ENCODE data around the gene ECE2. TPM values are rescaled to one million over a fixed set of nuclear protein-coding genes. Genes with fewer than 3 reads are reported as not detected.

ECE2 gene
- total RNA-seq, 2 donors from 2014 or later: not detected

DNA sequence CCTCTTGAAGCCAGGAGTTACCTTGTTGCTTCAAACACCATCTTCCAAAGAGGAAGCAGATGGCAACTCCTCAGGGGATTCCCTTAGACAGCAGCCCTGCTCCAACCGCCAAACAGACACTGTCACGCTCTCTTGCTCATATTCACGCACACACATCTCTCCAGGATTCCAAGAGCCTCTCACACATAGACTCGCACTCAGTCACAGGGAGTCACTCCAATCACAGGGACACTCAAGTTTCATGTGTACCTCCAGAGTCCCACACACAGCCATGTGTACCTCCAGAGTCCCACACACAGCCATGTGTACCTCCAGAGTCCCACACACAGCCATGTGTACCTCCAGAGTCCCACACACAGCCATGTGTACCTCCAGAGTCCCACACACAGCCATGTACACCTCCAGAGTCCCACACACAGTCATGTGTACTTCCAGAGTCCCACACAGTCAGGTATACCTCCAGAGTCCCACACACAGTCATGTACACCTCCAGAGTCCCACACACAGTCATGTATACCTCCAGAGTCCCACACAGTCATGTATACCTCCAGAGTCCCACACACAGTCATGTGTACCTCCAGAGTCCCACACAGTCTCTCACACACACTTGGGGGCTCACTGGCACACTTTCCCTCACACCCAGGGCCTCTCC lies 40.3 kb upstream of the ECE2 start:
- Mint-ChIP-seq H3K4me3 (no peak overlapping the region), H3K9me3 (no peaks in the 10 kb centered on the region), H3K36me3 (ENCODE audit: insufficient read depth in 2 of 2) (no peaks in the 10 kb centered on the region), H3K4me1 (ENCODE audit: low read depth) (peaks cover 7% of the 10 kb centered on the region), H3K27ac (no peak overlapping the region), H3K27me3 (ENCODE audit: low read depth) (peaks cover 21% of the 10 kb centered on the region)
- DNase-seq (no peak), ATAC-seq (replicated peaks in 1 of 2) (no peak)

- Mint-ChIP-seq H3K4me3 (no peak overlapping the region), H3K36me3 (ENCODE audit: insufficient read depth in 2 of 2) (no peaks in the 10 kb centered on the region), H3K9me3 (no peaks in the 10 kb centered on the region), H3K27ac (no peak overlapping the region), H3K27me3 (ENCODE audit: low read depth) (peaks cover 19% of the 10 kb centered on the region), H3K4me1 (ENCODE audit: low read depth) (peaks cover 7% of the 10 kb centered on the region)
- DNase-seq (no peak), ATAC-seq (replicated peaks in 1 of 2) (no peak)
Observed at GRCh38 chr3:184236033-184236410, 39.8 kb upstream of the ECE2 start.

- H3K27ac Mint-ChIP-seq: no peak overlapping the region
- no peaks in the 10 kb centered on the region for H3K9me3 Mint-ChIP-seq
- DNase-seq (no peak), ATAC-seq (replicated peaks in 1 of 2) (no peak)
- H3K27me3 Mint-ChIP-seq (ENCODE audit: low read depth): peaks cover 12% of the 10 kb centered on the region
- peaks cover 7% of the 10 kb centered on the region for H3K4me1 Mint-ChIP-seq (ENCODE audit: low read depth)
- H3K36me3 Mint-ChIP-seq (ENCODE audit: insufficient read depth in 2 of 2): no peaks in the 10 kb centered on the region
- H3K4me3 Mint-ChIP-seq: no peak overlapping the region
Observed at GRCh38 chr3:184236636-184237035, 39.2 kb upstream of the ECE2 start.

DNA sequence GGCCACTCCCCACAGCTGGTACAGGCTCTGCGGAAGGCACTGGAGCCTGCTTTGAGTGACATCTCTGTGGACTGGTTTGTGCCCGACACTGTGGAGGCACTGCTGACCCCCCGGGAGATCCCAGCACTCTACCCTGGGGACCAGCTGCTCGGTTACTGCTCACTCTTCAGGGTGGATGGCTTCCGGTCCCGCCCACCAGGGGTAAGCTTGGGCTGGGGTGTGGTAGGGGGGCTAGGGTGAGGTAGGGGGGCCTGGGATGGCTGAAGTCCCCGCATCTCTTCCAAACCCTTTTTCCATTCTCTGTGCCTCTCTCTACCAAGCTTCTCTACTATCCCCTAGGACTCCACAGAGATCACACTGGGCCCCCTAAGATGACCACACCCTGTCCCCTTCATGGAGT lies 38.6 kb upstream of the ECE2 start:
- Mint-ChIP-seq H3K27ac (no peak overlapping the region), H3K9me3 (no peaks in the 10 kb centered on the region), H3K36me3 (ENCODE audit: insufficient read depth in 2 of 2) (no peaks in the 10 kb centered on the region), H3K4me1 (ENCODE audit: low read depth) (peaks cover 7% of the 10 kb centered on the region), H3K4me3 (no peak overlapping the region), H3K27me3 (ENCODE audit: low read depth) (peaks cover 7% of the 10 kb centered on the region)
- DNase-seq: no peak
- ATAC-seq (replicated peaks in 1 of 2): no peak

GRCh38 chr3:184237807-184238206 lies 38.0 kb upstream of the ECE2 start:
- Mint-ChIP-seq H3K9me3 (no peaks in the 10 kb centered on the region), H3K27ac (no peak overlapping the region), H3K4me1 (ENCODE audit: low read depth) (peaks cover 7% of the 10 kb centered on the region), H3K4me3 (no peak overlapping the region), H3K36me3 (ENCODE audit: insufficient read depth in 2 of 2) (peaks cover under 1 to 2% of the 10 kb centered on the region in 2 donors), H3K27me3 (ENCODE audit: low read depth) (peaks cover under 1% of the 10 kb centered on the region)
- DNase-seq (no peak), ATAC-seq (replicated peaks in 1 of 2) (no peak)

DNA sequence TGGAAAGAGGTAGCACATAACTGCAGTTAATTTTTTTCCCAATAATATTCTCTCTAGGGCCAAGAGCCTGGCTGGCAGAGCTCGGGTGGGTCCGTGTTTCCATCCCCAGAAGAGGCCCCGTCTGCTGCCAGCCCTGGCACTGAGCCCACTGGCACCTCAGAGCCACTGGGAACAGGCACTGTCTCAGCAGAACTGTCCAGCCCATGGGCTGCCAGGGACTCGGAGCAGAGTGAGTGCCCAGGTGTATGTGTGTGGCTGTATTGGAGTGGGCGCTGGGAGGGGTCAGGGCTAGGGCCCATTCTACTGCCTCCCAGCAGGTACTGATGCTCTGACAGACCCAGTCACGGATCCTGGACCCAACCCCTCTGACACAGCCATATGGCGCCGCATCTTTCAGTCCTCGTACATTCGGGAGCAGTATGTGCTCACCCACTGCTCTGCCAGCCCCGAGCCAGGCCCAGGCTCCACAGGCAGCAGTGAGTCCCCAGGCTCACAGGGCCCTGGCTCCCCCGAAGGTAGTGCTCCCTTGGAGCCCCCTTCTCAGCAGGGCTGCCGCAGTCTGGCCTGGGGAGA lies 37.5 kb upstream of the ECE2 start:
- H3K27me3 Mint-ChIP-seq (ENCODE audit: low read depth): no peaks in the 10 kb centered on the region
- H3K4me1 Mint-ChIP-seq (ENCODE audit: low read depth): peaks cover 7% of the 10 kb centered on the region
- H3K36me3 Mint-ChIP-seq (ENCODE audit: insufficient read depth in 2 of 2): peaks cover 2 to 3% of the 10 kb centered on the region in 2 donors
- H3K9me3 Mint-ChIP-seq: no peaks in the 10 kb centered on the region
- no peak for DNase-seq
- ATAC-seq (replicated peaks in 1 of 2): no peak
- H3K27ac Mint-ChIP-seq: no peak overlapping the region
- H3K4me3 Mint-ChIP-seq: no peak overlapping the region

DNA sequence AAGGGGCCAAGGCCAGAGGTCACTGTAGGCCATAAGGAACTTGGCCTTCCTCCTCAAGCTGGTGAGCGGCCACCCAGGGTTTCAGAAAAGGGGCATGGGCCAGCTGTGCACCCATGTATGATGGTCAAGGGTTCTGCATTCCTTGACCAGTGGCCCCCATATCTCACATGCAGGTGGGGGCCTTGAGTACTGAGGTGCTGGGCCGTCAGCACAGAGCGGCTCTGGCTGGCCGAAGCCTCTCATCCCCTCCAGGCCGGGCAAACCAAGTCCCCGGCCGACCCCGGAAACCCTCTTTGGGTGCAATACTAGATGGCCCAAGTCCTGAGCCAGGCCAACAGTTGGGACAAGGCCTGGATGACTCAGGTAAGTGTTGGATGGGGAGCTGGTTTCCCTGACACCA lies 36.6 kb upstream of the ECE2 start:
- no peak for DNase-seq

GRCh38 chr3:184239708-184240107 lies 36.1 kb upstream of the ECE2 start:
- Mint-ChIP-seq H3K4me1 (ENCODE audit: low read depth) (peaks cover 7% of the 10 kb centered on the region), H3K36me3 (ENCODE audit: insufficient read depth in 2 of 2) (peaks cover 2 to 7% of the 10 kb centered on the region in 2 donors), H3K9me3 (no peaks in the 10 kb centered on the region), H3K4me3 (no peak overlapping the region), H3K27me3 (ENCODE audit: low read depth) (no peaks in the 10 kb centered on the region), H3K27ac (no peak overlapping the region)
- no peak for DNase-seq
- no peak for ATAC-seq (replicated peaks in 1 of 2)

More for the DNA sequence above, 36.6 kb upstream of the ECE2 start:
- peaks cover 7% of the 10 kb centered on the region for H3K4me1 Mint-ChIP-seq (ENCODE audit: low read depth)
- H3K27ac Mint-ChIP-seq: no peak overlapping the region
- H3K36me3 Mint-ChIP-seq (ENCODE audit: insufficient read depth in 2 of 2): peaks cover 2 to 3% of the 10 kb centered on the region in 2 donors
- no peak for ATAC-seq (replicated peaks in 1 of 2)
- H3K4me3 Mint-ChIP-seq: no peak overlapping the region
- H3K9me3 Mint-ChIP-seq: no peaks in the 10 kb centered on the region
- H3K27me3 Mint-ChIP-seq (ENCODE audit: low read depth): no peaks in the 10 kb centered on the region

DNA sequence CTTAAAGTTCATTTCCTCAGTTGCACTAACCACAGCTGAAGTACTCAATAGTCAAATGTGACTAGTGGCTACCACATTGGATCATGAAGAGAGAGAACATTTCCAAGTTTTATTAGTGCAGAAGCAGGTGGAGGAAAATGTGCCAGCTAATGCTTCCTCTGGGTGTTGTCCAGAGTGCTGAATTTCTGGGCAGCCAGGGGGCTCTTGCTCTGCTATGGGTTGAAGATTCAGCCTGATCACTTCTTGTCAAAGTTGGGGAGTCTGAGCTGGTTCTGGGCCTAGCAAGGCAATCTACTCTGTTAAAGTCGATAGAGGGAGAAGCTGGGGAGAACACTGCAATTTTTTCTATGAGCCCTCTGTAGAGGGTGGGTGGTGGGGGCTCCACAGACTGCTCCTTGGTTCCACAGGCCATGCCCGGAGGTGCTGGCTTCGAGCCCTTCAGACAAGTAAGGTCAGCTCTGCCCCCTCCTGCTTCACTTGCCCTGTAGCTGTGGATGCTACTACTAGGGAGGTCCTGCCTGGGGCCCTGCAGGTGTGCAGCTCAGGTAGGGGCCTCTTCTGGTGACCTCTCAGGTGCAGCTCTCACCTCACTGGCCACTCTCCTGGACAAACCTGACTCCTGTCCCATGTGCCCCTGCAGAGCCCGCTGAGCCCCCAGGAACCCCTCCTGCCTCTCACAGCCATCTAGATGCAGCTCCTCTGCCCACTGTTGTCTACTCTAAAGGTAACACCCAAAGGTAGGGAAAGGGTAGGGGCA lies 35.3 kb upstream of the ECE2 start:
- Mint-ChIP-seq H3K4me3 (no peak overlapping the region), H3K9me3 (no peaks in the 10 kb centered on the region), H3K27me3 (ENCODE audit: low read depth) (no peaks in the 10 kb centered on the region), H3K4me1 (ENCODE audit: low read depth) (peaks cover 7% of the 10 kb centered on the region), H3K27ac (no peak overlapping the region), H3K36me3 (ENCODE audit: insufficient read depth in 2 of 2) (peaks cover 2 to 9% of the 10 kb centered on the region in 2 donors)
- no peak for ATAC-seq (replicated peaks in 1 of 2)
- DNase-seq: no peak

DNA sequence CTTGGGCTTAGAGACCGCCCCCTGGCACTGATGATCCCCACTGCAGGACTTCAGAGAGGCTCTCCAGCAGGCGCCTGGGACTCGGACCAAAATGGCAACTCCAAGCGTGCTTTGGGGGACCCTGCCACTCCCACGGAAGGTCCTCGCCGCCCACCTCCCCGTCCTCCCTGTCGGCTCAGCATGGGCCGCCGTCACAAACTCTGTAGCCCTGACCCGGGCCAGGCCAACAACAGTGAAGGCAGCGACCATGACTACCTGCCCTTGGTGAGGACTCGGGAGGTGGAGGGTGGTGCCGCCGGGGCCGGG lies 34.7 kb upstream of the ECE2 start:
- no peak overlapping the region for H3K4me3 Mint-ChIP-seq
- H3K36me3 Mint-ChIP-seq (ENCODE audit: insufficient read depth in 2 of 2): peaks cover 2 to 9% of the 10 kb centered on the region in 2 donors
- no peak overlapping the region for H3K27ac Mint-ChIP-seq
- peaks cover 10% of the 10 kb centered on the region for H3K4me1 Mint-ChIP-seq (ENCODE audit: low read depth)
- no peaks in the 10 kb centered on the region for H3K9me3 Mint-ChIP-seq
- no peaks in the 10 kb centered on the region for H3K27me3 Mint-ChIP-seq (ENCODE audit: low read depth)
- ATAC-seq (replicated peaks in 1 of 2) (no peak), DNase-seq (no peak)

GRCh38 chr3:184241447-184242296 lies 34.1 kb upstream of the ECE2 start:
- H3K4me1 Mint-ChIP-seq (ENCODE audit: low read depth): peaks cover 12% of the 10 kb centered on the region
- peaks cover 2 to 9% of the 10 kb centered on the region in 2 donors for H3K36me3 Mint-ChIP-seq (ENCODE audit: insufficient read depth in 2 of 2)
- no peak for DNase-seq
- no peak overlapping the region for H3K4me3 Mint-ChIP-seq
- H3K9me3 Mint-ChIP-seq: no peaks in the 10 kb centered on the region
- peak; percentile 29 to 54 for ATAC-seq (replicated peaks in 1 of 2)
- no peaks in the 10 kb centered on the region for H3K27me3 Mint-ChIP-seq (ENCODE audit: low read depth)
- no peak overlapping the region for H3K27ac Mint-ChIP-seq

- DNase-seq (no peak), ATAC-seq (replicated peaks in 1 of 2) (no peak)
- Mint-ChIP-seq H3K27me3 (ENCODE audit: low read depth) (no peaks in the 10 kb centered on the region), H3K36me3 (ENCODE audit: insufficient read depth in 2 of 2) (peaks cover 2 to 9% of the 10 kb centered on the region in 2 donors), H3K4me3 (no peak overlapping the region), H3K27ac (no peak overlapping the region), H3K9me3 (no peaks in the 10 kb centered on the region), H3K4me1 (ENCODE audit: low read depth) (peaks cover 18% of the 10 kb centered on the region)
Observed at GRCh38 chr3:184242297-184242685, 33.5 kb upstream of the ECE2 start.

All from activated T-cell treated with anti-CD3 and anti-CD28 coated beads, Interleukin-2, amount 50 U/mL, for 72 hours (primary cell).